Stimulated activated CD4-positive, alpha-beta T cell treated with anti-CD3 and anti-CD28 coated beads, Interleukin-4, amount 100 ng/mL, for 1 hour (primary cell): ENCODE results near the gene BANP.
"Not testable (repeated sequence)": the region's sequence is repeated elsewhere in the genome, so short reads cannot be mapped to it uniquely, and the experiment has no call there.

Experiments used
- DNase-seq: peaks from one replicate; pipeline ENCODE4 v3.0.0-alpha.2; 2020

BANP gene

GRCh38 chr16:88089071-88089470 lies 137.8 kb downstream of the BANP start:
- DNase-seq, result not testable (repeated sequence)

- DNase-seq, result not testable (repeated sequence)
Measured at GRCh38 chr16:88089632-88090376, 138.6 kb downstream of the BANP start.

GRCh38 chr16:88090377-88091175 lies 139.3 kb downstream of the BANP start:
- not testable (repeated sequence) for DNase-seq

- DNase-seq, result not testable (repeated sequence)
Measured at GRCh38 chr16:88091221-88091971, 140.2 kb downstream of the BANP start.

GRCh38 chr16:88091972-88092302 lies 140.7 kb downstream of the BANP start:
- DNase-seq, result not testable (repeated sequence)

- DNase-seq, result not testable (repeated sequence)
Measured at GRCh38 chr16:88092791-88093555, 141.7 kb downstream of the BANP start.

GRCh38 chr16:88093556-88094252 lies 142.5 kb downstream of the BANP start:
- DNase-seq, result not testable (repeated sequence)

GRCh38 chr16:88094253-88094575 lies 143.0 kb downstream of the BANP start:
- DNase-seq, result not testable (repeated sequence)

- not testable (repeated sequence) for DNase-seq
Measured at GRCh38 chr16:88094900-88095299, 143.7 kb downstream of the BANP start.

GRCh38 chr16:88096659-88097058 lies 145.4 kb downstream of the BANP start:
- DNase-seq, result not testable (repeated sequence)

GRCh38 chr16:88098731-88099562 lies 147.7 kb downstream of the BANP start:
- not testable (repeated sequence) for DNase-seq

- no peak for DNase-seq
Measured at GRCh38 chr16:88099563-88099890, 148.3 kb downstream of the BANP start.

- DNase-seq, result not testable (repeated sequence)
Measured at GRCh38 chr16:88099956-88100355, 148.7 kb downstream of the BANP start.

- not testable (repeated sequence) for DNase-seq
Measured at GRCh38 chr16:88100801-88101622, 149.8 kb downstream of the BANP start.

- DNase-seq, result not testable (repeated sequence)
Measured at GRCh38 chr16:88101623-88102105, 150.4 kb downstream of the BANP start.

- DNase-seq, result no peak
Measured at GRCh38 chr16:88102597-88102996, 151.4 kb downstream of the BANP start.

- DNase-seq, result no peak
Measured at GRCh38 chr16:88103011-88103410, 151.8 kb downstream of the BANP start.

GRCh38 chr16:88103581-88104188 lies 152.5 kb downstream of the BANP start:
- no peak for DNase-seq

GRCh38 chr16:88104363-88104762 lies 153.1 kb downstream of the BANP start:
- not testable (repeated sequence) for DNase-seq
